Stimulated activated CD4-positive, alpha-beta T cell treated with anti-CD3 and anti-CD28 coated beads, Interleukin-4, amount 100 ng/mL, for 4 hours (primary cell): ENCODE measurements around the gene REC8.

Experiments used
- DNase-seq, 2 experiments: peaks; one replicate each; pipeline ENCODE4 v3.0.0-alpha.2; 2020

REC8 gene

DNA sequence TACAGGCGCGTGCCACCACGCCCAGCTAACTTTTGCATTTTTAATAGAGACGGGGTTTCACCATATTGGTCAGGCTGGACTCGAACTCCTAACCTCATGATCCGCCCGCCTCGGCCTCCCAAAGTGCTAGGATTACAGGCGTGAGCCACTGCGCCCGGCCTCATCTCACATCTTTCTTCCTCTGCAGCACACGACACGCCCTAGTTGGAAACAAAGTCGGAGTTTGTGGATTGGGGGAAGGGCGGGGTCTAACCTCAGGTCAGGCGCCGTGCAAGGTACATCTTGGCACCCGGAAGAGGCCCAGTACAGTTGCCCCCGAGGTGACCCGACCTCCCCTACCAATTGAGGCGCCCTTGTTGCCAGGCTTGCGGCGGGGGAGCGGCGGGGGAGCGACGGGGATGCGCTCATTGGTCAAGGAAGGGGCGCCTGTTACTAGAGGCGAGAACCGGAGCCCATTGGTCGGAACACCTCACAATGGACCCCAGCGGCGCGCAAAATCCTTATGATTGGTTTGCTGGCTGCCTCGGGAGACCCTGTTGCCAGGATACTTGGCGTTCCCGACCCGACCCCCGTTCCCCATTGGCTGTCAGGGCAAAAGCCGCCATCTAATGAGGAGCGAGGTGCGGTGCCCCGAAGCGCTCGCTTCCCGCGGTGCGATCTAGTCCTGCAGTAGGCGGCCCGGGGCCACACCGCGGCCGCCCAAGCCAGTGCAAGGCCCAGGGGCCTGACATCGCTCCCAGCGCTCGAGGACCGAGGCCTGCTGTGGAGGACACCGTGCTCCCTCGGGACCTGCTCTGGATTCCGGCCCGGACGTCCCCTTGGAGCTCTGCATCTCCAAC is at the start of gene REC8:
TSS of gene REC8 (plus strand) at position 659 of the 839 bp plus-strand sequence. CDS start 473 bp downstream, outside the sequence.
- peak; percentile 50 to 51 for DNase-seq

- DNase-seq = no peak
These were observed 49.5 kb upstream of the REC8 start for GRCh38 chr14:24122416-24122815.

GRCh38 chr14:24122898-24123297 is 49.0 kb upstream of the REC8 start:
- no peak for DNase-seq

DNA sequence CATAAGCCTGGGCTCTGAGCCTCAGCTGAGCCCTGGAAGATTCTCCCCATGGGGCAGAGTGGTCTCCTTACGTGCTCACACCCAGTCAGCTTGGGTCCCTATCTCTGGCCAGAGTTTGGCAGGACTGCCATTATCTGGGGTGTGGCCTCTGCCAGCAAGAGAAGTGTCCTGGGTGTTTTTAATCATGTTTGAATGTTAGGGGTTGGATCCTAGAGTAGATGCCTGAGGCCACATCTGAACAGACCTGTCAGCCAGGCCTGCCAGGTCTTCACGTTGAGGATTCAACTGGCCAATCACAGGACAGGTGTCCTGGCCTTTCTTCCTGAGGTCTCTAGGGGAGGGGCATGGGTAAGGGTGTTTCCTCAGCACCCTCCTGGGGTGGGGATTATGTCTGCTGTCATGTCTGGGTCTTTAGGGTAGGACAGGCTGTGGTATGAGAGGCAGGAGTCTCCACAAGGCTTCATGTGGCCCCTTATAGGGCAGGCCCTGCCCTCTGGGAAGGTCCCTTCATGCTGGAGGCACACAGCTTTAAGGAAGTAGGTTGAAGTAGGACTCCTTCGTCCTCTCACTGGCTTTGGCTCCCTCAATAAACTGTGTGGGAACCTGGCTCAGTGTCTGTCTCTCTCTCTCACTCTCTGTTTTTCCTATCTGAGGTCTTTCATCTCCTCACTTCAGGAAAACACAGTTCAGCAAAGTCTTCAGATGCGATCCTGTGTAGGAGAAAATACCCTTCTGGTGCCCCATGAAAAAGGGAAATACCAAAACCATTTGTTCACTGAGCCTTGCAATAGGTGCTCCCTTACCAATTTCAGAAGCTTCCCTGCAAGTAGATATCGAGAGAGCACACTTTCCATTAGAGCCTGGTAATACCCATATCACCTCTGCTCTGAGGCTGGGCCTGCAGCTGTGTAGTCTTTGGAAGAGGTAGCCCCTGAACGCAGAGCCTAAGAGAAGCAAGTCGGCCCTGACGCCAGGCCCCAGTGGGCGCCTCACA is 48.2 kb upstream of the REC8 start:
- DNase-seq = no peak

DNA sequence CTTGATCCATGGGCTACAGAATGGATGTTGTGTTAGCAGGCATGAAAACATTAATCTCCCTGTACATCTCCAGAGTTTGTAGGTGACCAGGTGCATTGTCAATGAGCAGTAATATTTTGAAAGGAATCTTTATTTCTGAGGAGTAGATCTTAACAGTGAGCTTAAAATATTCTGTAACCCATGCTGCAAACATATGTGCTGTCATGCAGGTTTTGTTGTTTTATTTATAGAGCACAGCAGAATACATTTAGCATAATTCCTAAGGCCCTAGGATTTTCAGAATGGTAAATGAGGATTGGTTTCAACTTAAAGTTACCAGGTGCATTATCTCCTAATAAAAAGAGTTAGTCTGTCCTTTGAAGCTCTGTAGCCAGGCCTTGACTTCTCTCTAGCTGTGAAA is 44.9 kb upstream of the REC8 start:
- DNase-seq = no peak

DNA sequence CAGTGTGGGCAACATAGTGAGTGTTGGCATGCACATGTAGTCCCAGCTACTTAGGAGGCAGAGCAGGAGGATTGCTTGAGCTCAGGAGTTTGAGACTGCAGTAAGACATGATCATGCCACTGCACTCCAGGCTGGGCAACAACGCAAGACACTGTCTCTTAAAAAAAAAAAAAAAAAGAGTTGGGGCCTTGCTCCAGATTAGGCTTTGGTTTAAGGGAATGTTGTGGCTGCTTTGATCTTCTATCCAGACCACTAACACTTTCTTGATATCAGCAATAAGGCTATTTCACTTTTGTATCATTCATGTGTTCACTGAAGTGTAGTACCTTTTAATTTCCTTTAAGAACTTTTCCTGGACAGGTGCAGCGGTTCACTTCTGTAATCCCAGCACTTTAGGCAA is 44.2 kb upstream of the REC8 start:
- DNase-seq = no peak

- no peak for DNase-seq
These were observed 42.4 kb upstream of the REC8 start for GRCh38 chr14:24129410-24129998.

- DNase-seq = no peak
These were observed 41.5 kb upstream of the REC8 start, which contains the start of gene FITM1 for GRCh38 chr14:24130380-24130716. Gene FITM1, plus strand, starts transcription at chr14:24130659. Its CDS starts 905 bp downstream, at chr14:24131564.

GRCh38 chr14:24130717-24131548 is 40.9 kb upstream of the REC8 start:
- no peak for DNase-seq

- no peak for DNase-seq
These were observed 40.3 kb upstream of the REC8 start for GRCh38 chr14:24131549-24131966.

DNA sequence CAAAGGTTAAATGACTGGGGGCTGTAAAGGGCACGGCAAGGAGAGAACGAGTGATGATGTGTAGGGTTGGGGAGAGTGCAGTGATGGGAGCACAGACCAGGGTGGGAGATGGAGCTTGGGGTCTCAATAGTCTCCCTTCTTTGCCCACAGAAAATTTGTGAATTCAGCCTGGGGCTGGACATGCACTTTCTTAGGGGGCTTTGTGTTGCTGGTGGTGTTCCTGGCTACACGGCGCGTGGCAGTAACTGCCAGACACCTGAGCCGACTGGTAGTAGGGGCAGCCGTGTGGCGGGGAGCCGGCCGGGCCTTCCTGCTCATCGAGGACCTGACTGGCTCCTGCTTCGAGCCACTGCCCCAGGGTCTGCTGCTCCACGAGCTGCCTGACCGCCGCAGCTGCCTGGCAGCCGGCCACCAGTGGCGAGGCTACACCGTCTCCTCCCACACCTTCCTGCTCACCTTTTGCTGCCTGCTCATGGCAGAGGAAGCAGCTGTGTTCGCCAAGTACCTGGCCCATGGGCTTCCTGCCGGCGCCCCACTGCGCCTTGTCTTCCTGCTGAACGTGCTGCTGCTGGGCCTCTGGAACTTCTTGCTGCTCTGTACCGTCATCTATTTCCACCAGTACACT is 39.7 kb upstream of the REC8 start:
- DNase-seq = peak in 1 of 2 experiments; percentile 24

GRCh38 chr14:24132976-24133375 is 38.9 kb upstream of the REC8 start:
- no peak for DNase-seq

- no peak for DNase-seq
These were observed 38.1 kb upstream of the REC8 start for GRCh38 chr14:24133735-24134134.

- DNase-seq = no peak
These were observed 36.4 kb upstream of the REC8 start for GRCh38 chr14:24135584-24135833.

GRCh38 chr14:24135834-24136683 is 35.8 kb upstream of the REC8 start, which contains the start of gene PSME1:
Gene PSME1, plus strand, starts transcription at chr14:24136194. Its CDS starts 69 bp downstream, at chr14:24136263.
- DNase-seq = peak; percentile 91 to 95

DNA sequence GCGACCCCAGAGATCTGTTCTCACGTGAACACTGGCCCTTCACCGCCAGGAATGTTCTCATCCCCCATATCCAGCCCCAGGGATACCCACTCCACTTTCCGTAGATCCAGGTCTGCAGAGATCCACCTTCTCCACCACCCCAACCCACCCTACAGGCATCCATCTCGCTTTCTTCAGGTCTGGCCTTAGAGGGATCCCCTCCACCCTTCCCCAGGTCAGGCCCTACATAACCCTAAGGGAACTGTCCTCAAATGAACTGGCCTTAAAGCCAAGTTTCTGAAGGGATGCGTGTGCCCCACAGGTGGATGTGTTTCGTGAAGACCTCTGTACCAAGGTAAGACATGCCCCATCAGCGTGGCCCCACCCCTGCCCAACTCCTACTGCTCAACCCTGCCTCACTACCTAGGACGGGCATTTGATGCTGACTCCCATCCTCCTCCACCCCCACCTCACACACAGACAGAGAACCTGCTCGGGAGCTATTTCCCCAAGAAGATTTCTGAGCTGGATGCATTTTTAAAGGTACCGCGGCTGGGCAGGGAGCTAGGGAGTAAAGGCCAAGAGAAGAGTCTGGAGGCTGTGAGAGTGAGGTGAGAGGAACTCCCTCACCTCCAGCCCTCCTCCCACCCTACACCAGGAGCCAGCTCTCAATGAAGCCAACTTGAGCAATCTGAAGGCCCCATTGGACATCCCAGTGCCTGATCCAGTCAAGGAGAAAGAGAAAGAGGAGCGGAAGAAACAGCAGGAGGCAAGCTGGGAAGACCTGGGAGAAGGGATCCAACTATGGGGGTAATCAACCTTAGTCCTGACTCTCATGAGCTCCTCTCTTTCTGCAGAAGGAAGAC is 35.0 kb upstream of the REC8 start:
- DNase-seq = no peak

GRCh38 chr14:24137529-24138395 is 34.1 kb upstream of the REC8 start:
- DNase-seq = no peak

DNA sequence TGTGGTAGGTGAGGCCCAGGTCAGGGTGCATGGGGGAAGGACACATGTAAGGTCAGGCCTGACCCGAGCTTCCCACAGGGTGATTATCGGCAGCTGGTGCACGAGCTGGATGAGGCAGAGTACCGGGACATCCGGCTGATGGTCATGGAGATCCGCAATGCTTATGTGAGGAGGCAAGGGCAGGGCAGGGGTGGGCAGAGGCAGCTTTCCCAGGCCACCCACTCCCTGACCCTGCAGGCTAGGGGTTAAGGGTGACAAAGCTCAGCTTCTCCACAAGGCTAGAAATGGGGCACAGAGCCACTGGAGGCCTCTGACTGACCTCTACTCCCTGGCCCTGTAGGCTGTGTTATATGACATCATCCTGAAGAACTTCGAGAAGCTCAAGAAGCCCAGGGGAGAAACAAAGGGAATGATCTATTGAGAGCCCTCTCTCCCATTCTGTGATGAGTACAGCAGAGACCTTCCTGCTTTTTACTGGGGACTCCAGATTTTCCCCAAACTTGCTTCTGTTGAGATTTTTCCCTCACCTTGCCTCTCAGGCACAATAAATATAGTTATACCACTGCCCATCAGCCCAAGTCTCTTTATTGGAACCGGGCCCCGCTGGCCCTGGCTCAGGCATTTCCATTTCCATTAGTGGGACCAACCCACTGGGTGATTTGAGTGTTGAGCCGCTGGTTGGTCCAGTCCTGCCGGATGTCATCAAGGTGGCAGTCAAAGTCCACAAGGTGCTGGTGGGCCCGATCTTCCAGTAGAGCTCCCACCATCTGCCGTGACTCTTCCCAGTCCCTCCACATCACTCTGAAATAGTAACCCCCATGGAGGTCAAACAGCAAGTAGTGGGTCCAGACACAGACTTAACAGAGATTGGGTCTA is 33.2 kb upstream of the REC8 start:
- DNase-seq = no peak
